Mesendoderm (in vitro differentiated cells): ENCODE measurements around the gene LRP2BP. TPM values are rescaled to one million over a fixed set of nuclear protein-coding genes. Genes with fewer than 3 reads are reported as not detected.
"Not testable (repeated sequence)": the region's sequence is repeated elsewhere in the genome, so short reads cannot be mapped to it uniquely, and the experiment has no call there.

ENCODE experiments used
- DNase-seq: peaks from one replicate; pipeline ENCODE4 v3.0.0; 2013
- H2AK5ac ChIP-seq: 2 replicates; pipeline ENCODE4 v1.6.1; 2013; ENCODE audit warnings: low read length, inconsistent platforms
- H2BK120ac ChIP-seq: 2 replicates; pipeline ENCODE4 v1.6.1; 2013; ENCODE audit warnings: low read depth, mild to moderate bottlenecking, low read length, moderate library complexity, mixed read lengths
- H2BK15ac ChIP-seq: replicated peaks from 2 replicates; pipeline ENCODE4 v1.6.1; 2013; ENCODE audit warnings: low read depth, mild to moderate bottlenecking, moderate library complexity
- H2BK5ac ChIP-seq: 2 replicates; pipeline ENCODE4 v1.6.1; 2013; ENCODE audit warnings: low read length, inconsistent platforms
- H3K18ac ChIP-seq: 2 replicates; pipeline ENCODE4 v1.6.1; 2013; ENCODE audit warnings: mild to moderate bottlenecking, low read length, mixed read lengths
- H3K23ac ChIP-seq: one replicate; pipeline ENCODE4 v1.6.1; 2013; ENCODE audit warnings: low read length
- H3K27ac ChIP-seq: 2 replicates; pipeline ENCODE4 v1.5.1; 2013; ENCODE audit warnings: low read depth, mild to moderate bottlenecking, inconsistent platforms, low read length, moderate library complexity
- H3K27me3 ChIP-seq: 2 replicates; pipeline ENCODE4 v1.6.1; 2013; ENCODE audit warnings: low read length, control low read depth, mild to moderate bottlenecking, inconsistent platforms; ENCODE audit not compliant: insufficient read depth, poor library complexity
- H3K36me3 ChIP-seq: 2 replicates; pipeline ENCODE4 v1.6.1; 2013; ENCODE audit warnings: low read length, inconsistent platforms; ENCODE audit not compliant: control insufficient read depth, insufficient read depth
- H3K4ac ChIP-seq: one replicate; pipeline ENCODE4 v1.6.1; 2013; ENCODE audit warnings: low read depth, mild to moderate bottlenecking, low read length, moderate library complexity
- H3K4me1 ChIP-seq: 2 replicates; pipeline ENCODE4 v1.6.1; 2013; ENCODE audit warnings: low read depth, low read length, inconsistent platforms; ENCODE audit not compliant: control insufficient read depth
- H3K4me2 ChIP-seq: 2 replicates; pipeline ENCODE4 v1.6.1; 2013; ENCODE audit warnings: low read length
- H3K4me3 ChIP-seq: 2 replicates; pipeline ENCODE4 v1.5.1; 2013; ENCODE audit warnings: mild to moderate bottlenecking, low read length
- H3K56ac ChIP-seq: one replicate; pipeline ENCODE4 v1.6.1; 2013; ENCODE audit warnings: low read length
- H3K79me1 ChIP-seq: 2 replicates; pipeline ENCODE4 v1.6.1; 2013; ENCODE audit warnings: low read length, inconsistent platforms
- H3K79me2 ChIP-seq: 2 replicates; pipeline ENCODE4 v1.6.1; 2013; ENCODE audit warnings: mild to moderate bottlenecking, low read length; ENCODE audit not compliant: control insufficient read depth, insufficient read depth
- H3K9ac ChIP-seq: 2 replicates; pipeline ENCODE4 v1.6.1; 2013; ENCODE audit warnings: low read length, inconsistent platforms
- H4K5ac ChIP-seq: one replicate; pipeline ENCODE4 v1.6.1; 2013; ENCODE audit warnings: low read length
- H4K8ac ChIP-seq: one replicate; pipeline ENCODE4 v1.6.1; 2013; ENCODE audit warnings: low read depth, mild to moderate bottlenecking, control low read depth, low read length, moderate library complexity
- WGBS: extraction: QIAGEN DNeasy Blood & Tissue Kit; methylation state at CpG from one replicate; pipeline ENCODE4 v1.1.7; 2013; ENCODE audit warnings: low lambda C conversion rate, missing lambda C conversion rate; ENCODE audit not compliant: insufficient coverage; ENCODE audit errors: extremely low coverage; 5-methylcytosine and 5-hydroxymethylcytosine counted together
- small RNA-seq: library from polyadenylated mRNA; stranded (forward); fragments of <200 nt; extraction: miRNeasy Mini kit (QIAGEN cat#:217004); gene quantifications from one replicate; pipeline ENCODE3, GENCODE V24; 2013; ENCODE audit not compliant: insufficient read depth

Gene LRP2BP

DNA sequence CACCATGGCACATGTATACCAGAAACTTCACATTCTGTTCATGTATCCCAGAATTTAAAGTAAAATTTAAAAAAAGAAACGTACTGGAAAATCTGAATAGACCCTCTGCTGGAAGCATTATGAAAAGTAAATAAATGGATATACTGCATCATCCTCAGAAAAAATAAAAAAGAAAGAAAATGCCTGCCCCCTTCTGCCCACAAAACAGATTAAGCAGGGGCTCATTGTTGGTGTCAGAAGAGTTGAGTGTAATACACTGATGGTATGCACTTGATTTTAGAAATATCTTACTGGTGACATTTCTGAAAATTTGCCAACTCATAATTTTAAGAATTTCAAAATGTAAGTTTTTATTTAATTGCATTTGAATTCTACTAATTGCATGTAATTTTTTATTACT is 77.8 kb downstream of the LRP2BP start:
- no peaks in the 10 kb centered on the region for H3K4me1 ChIP-seq
- H3K36me3 ChIP-seq = no peaks in the 10 kb centered on the region
- no peak for DNase-seq
- no peaks in the 10 kb centered on the region for H3K79me1 ChIP-seq
- H3K9ac ChIP-seq = no peak overlapping the region
- H3K56ac ChIP-seq = no peak overlapping the region
- no peaks in the 10 kb centered on the region for H3K27me3 ChIP-seq
- no peak overlapping the region for H3K4ac ChIP-seq
- H3K4me3 ChIP-seq = no peak overlapping the region
- H3K27ac ChIP-seq = no peak overlapping the region
- no peak overlapping the region for H2BK120ac ChIP-seq
- H3K4me2 ChIP-seq = no peak overlapping the region
- H4K5ac ChIP-seq = no peak overlapping the region
- H2AK5ac ChIP-seq = no peak overlapping the region
- no peak overlapping the region for H3K18ac ChIP-seq
- H4K8ac ChIP-seq = no peak overlapping the region
- no peak overlapping the region for H2BK15ac ChIP-seq
- H3K79me2 ChIP-seq = no peaks in the 10 kb centered on the region
- no CpG with 5 or more reads among the region's 1 CpG for WGBS
- no peak overlapping the region for H3K23ac ChIP-seq
- no peak overlapping the region for H2BK5ac ChIP-seq

DNA sequence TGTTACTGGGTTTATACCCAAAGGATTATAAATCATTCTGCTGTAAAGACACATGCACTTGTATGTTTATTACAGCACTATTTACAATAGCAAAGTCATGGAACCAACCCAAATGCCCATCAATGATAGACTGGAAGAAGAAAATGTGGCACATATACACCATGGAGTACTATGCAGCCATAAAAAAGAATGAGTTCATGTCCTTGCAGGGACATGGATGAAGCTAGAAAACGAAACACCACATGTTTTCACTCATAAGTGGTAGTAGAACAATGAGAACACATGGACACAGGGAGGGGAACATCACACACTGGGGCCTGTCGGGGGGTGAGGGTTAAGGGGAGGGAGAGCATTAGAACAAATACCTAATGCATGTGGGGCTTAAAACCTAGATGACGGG is 78.3 kb downstream of the LRP2BP start:
- not testable (repeated sequence) for H3K36me3 ChIP-seq, H3K23ac ChIP-seq, H3K56ac ChIP-seq, H3K4ac ChIP-seq, H4K8ac ChIP-seq, H4K5ac ChIP-seq, H3K27ac ChIP-seq, H3K27me3 ChIP-seq, H2BK15ac ChIP-seq, H3K9ac ChIP-seq, H3K18ac ChIP-seq, H3K4me3 ChIP-seq, DNase-seq, H3K4me1 ChIP-seq, H3K4me2 ChIP-seq, H3K79me2 ChIP-seq, H3K79me1 ChIP-seq, H2BK120ac ChIP-seq, H2AK5ac ChIP-seq, H2BK5ac ChIP-seq
- WGBS = no CpG with 5 or more reads among the region's 3 CpGs

Small RNAs within 50 kb of the gene (small RNA-seq; reads per million reads assigned to genes)
- not detected for gene RF00019
